GM18907 (cell line): ENCODE measurements around the gene FARS2.

Experiments used
- ATAC-seq: cut with Tn5 transposase; IDR thresholded peaks from one replicate; pipeline ENCODE4 v1.9.1; 2021; ENCODE audit warnings: mild to moderate bottlenecking, moderate library complexity; ENCODE audit not compliant: unreplicated experiment

Gene FARS2

DNA sequence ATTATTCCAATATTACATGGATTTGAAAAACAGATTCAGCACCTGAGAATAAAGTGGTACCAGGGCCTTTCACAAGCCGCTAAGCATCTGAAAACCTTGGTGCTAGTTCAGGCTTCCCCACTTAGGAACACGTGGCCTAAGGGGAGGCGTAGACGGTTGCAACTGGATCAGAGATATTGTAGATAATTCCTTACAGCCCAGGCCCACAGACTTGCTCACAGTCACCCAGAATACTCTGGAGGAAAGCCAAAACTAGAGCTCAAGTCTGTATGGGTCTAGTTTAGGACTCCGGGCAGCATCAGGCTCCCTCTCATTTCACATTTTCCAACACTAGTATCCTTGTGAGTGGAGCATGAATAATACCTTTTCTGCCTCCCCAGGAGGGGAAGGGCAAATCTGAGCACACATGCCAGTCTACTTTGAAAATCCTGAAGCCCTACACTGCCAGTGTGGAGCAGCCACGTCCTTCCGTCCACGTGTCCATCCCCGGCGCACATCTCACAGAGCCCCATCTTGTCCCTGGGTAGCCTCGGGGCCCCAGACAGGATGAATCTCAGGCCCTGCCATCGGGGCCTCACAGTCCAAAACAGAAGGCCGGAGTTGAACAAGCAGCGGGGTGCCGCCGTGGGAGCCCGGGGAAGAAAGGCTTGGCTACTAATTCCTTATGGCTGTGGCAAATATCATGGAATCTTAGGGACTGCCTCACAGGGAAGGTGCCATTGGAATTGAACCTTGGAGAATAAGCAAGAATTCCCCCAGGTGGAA lies 446.1 kb downstream of the FARS2 start:
- no peak for ATAC-seq

DNA sequence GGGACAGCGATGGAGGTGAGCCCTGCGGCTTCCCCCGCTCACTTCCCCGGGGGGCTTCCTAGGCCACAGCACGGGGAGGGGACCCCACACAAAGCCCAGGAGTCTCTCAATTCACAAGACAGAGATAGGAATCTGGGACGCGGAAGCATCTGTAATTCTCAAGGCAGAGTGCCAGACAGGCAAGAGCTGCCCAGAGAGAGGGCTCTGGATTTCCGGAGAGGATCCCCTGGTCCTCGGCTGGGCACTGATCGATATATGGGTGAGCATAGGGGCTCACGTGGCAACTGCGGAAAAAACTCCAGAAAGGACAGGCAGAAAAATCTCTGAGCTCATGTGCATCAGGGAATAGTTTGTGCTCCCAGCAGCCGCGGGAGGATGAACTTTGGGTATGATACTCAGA lies 449.2 kb downstream of the FARS2 start:
- no peak for ATAC-seq

DNA sequence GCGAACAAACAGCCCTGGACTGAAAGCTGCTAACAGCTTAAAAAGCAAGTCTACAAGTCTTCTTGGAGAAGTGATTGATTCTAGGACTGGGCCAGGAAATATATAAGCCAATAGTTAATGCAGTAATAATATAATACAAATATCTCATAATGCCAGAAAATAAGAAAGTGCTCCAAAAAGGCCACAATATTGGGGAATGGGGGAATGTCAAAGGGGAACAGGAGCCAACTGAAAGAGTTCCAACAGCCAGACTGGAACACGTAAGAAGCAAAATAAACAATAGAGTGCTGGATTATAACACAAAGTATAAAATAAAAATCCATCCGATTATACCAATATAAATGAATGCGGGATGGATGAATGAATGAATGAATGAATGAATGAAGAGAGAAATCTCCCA lies 449.6 kb downstream of the FARS2 start:
- no peak for ATAC-seq

- no peak for ATAC-seq
These were observed 451.3 kb downstream of the FARS2 start for GRCh38 chr6:5712349-5713215.

DNA sequence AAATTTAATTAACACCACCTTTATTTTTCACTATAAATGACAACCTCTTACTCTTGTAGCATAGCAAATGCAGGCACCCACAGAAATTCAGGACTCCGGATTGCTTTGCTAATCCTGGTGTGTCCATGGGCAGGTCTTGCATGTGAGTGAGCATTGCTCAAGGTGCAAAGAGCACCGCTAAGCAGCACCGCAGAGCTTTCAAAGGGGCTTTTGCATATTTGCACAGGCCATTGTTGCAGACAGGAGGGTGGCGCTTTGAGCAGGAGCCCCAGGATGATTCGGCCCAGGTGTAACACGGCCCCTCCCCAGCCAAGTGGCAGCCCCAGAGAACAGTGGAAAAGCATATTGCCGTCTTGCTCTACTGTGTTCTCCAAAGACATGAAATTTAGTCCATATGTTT lies 452.2 kb downstream of the FARS2 start:
- no peak for ATAC-seq

- no peak for ATAC-seq
These were observed 457.1 kb downstream of the FARS2 start for GRCh38 chr6:5718231-5718947.

GRCh38 chr6:5723841-5724691 lies 462.8 kb downstream of the FARS2 start:
- ATAC-seq = peak; percentile 96

- no peak for ATAC-seq
These were observed 463.6 kb downstream of the FARS2 start for GRCh38 chr6:5724911-5725310.

GRCh38 chr6:5726976-5727718 lies 465.8 kb downstream of the FARS2 start:
- ATAC-seq = no peak

GRCh38 chr6:5728351-5729079 lies 467.2 kb downstream of the FARS2 start:
- ATAC-seq = no peak

DNA sequence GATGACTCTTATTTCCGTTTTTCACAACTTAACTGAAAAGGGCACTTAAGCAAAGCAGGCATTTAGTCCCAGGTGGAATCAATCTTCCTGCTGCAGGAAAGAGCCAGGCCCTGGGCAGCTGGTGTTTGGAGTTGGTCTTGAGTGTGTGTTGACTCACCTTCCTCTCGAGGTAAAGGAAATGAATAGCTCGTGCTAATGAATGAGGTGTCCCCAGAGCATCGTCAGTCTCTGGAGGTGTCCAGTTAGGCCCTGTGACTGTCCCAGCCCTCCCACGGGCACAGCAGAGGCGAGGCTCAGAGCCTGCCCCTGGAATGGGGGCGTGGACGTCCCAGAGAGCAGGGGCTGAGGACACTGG lies 467.7 kb downstream of the FARS2 start:
- ATAC-seq = no peak

- ATAC-seq = no peak
These were observed 468.7 kb downstream of the FARS2 start for GRCh38 chr6:5729813-5730517.

- ATAC-seq = no peak
These were observed 469.4 kb downstream of the FARS2 start for GRCh38 chr6:5730585-5731263.

GRCh38 chr6:5731435-5731834 lies 470.1 kb downstream of the FARS2 start:
- ATAC-seq = no peak

DNA sequence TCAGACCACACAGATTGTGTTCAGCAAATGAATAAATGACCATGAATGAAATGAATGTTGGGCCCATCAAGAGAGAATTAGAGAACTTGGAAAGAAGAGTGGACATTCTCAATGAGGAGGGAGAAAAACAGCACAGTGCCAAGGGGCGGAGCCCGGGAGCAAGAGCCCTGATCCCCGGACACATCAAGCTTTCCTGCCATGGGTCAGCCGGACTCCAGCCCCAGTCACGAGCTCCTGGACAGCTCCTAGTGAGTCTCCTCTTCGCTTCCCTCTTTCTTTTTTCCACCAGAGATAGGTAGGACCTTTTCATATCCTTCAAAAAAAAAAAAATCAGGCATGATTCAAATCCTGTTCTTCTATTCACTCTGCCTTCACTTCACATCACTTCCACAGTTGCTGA lies 471.2 kb downstream of the FARS2 start:
- no peak for ATAC-seq

GRCh38 chr6:5736016-5736738 lies 474.9 kb downstream of the FARS2 start:
- ATAC-seq = no peak

- ATAC-seq = no peak
These were observed 476.1 kb downstream of the FARS2 start for GRCh38 chr6:5737460-5737859.

DNA sequence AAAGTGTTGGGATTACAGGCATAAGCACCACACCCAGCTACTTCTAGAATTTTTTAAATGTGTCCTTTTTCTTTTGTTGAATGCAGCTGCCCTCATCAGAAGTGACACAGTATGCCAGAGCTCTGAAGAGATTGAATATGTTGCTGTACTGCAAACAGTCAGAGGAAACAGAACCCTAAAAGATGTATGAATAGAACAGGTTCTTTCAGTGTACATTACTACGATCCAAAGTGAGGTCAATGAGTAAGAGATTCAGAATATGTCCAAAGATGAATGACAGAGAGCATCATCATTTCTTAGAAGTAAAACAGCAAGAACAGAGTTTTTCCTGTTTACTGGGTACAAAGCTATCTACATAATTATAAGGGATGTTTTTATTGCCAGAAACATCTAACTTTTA lies 476.9 kb downstream of the FARS2 start:
- no peak for ATAC-seq
